GM12891 (cell line): Measurements from ENCODE around the gene FBN2.

Experiments used
- POLR2A ChIP-seq: IDR thresholded peaks from 2 replicates; pipeline ENCODE4 v1.6.1; 2011; ENCODE audit warnings: low read depth, low read length, control low read depth
- POLR2AphosphoS5 ChIP-seq: IDR thresholded peaks from 2 replicates; pipeline ENCODE4 v1.6.1; 2011; ENCODE audit warnings: low read depth, low read length, control low read depth
- SPI1 ChIP-seq: IDR thresholded peaks from 2 replicates; pipeline ENCODE4 v1.6.1; 2011; ENCODE audit warnings: low read depth, low read length, control low read depth

DNA sequence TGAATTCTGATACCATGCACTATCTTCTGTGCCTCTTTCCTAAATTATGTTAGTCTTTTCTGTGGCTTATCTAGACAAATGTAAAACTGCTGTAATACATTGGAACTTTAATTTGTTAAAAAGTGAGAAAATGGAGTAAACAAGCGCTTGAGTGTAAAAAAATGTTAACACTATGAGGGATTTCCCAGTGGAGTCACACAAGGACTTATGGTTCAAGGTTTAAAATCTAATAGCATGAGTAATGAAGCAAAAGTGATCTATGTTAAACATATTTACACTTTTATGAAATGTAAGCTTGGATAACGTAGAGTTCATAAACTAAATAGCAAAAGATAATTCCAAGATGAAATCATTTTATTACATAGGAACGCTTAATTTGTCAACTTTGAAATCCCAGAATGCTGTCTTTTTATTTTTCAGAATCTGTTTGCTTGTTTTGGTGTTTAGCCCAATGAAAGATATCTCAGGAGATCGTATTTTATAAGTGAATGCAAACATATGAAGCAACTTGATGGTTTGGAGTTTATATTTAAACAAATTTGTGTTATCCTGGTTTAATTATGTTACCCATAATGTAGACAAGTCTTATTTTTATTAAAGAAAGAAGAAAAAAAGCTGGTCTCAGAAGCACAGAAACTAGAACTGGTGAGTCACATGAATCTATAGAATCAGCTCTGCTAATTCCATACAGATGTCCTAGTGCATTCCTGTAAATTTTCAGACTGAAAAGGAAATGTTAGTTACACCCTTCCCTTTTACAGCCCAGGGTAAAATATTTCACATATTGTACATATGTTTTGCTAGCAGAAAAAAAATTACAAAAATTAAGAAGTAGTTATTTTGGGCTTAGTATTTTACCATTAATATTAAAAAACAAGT, 34.2 kb upstream of the FBN2 start:
- TF ChIP-seq POLR2AphosphoS5 (no peak), SPI1 (no peak), POLR2A (no peak)
